ENCODE results near the gene NCOA7. TPM values are rescaled to one million over a fixed set of nuclear protein-coding genes. Genes with fewer than 3 reads are reported as not detected.

The NCOA7 gene
- total and polyA plus RNA-seq, 9 of the 15 experiments (the other 6 are each of a cell fraction or from before 2014, with no cell fraction given), result 5.8 to 14.6 (median 9.3) TPM

GRCh38 chr6:125888989-125889656 lies 98.4 kb downstream of the NCOA7 start (continued):
- TF ChIP-seq, protein P1, sequence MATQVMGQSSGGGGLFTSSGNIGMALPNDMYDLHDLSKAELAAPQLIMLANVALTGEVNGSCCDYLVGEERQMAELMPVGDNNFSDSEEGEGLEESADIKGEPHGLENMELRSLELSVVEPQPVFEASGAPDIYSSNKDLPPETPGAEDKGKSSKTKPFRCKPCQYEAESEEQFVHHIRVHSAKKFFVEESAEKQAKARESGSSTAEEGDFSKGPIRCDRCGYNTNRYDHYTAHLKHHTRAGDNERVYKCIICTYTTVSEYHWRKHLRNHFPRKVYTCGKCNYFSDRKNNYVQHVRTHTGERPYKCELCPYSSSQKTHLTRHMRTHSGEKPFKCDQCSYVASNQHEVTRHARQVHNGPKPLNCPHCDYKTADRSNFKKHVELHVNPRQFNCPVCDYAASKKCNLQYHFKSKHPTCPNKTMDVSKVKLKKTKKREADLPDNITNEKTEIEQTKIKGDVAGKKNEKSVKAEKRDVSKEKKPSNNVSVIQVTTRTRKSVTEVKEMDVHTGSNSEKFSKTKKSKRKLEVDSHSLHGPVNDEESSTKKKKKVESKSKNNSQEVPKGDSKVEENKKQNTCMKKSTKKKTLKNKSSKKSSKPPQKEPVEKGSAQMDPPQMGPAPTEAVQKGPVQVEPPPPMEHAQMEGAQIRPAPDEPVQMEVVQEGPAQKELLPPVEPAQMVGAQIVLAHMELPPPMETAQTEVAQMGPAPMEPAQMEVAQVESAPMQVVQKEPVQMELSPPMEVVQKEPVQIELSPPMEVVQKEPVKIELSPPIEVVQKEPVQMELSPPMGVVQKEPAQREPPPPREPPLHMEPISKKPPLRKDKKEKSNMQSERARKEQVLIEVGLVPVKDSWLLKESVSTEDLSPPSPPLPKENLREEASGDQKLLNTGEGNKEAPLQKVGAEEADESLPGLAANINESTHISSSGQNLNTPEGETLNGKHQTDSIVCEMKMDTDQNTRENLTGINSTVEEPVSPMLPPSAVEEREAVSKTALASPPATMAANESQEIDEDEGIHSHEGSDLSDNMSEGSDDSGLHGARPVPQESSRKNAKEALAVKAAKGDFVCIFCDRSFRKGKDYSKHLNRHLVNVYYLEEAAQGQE (IDR thresholded peaks at IDR 0.05; ENCODE audit: borderline replicate concordance), result peak; percentile 44; the same call in 1 of the 2 replicates
- TF ChIP-seq, protein P1 (CRISPR knock-in tag; IDR thresholded peaks at IDR 0.05; ENCODE audit: low read depth), result no peak
- TF ChIP-seq GATAD2B (IDR thresholded peaks at IDR 0.05; ENCODE audit: borderline replicate concordance), result 0 out of 2 replicates have a peak, but pooled peaks have one; percentile 30
- no peak for TF ChIP-seq TEAD1 (CRISPR knock-in tag; IDR thresholded peaks at IDR 0.05)
- 0 out of 2 replicates have a peak, but pooled peaks have one; percentile 32 for TF ChIP-seq HINFP (tag; conservative IDR thresholded peaks at IDR 0.05; ENCODE audit: low read depth)
- no peak for TF ChIP-seq SMARCB1 (IDR thresholded peaks at IDR 0.05; ENCODE audit: insufficient read length, low read depth)
- TF ChIP-seq WHSC1 (IDR thresholded peaks at IDR 0.05; ENCODE audit: low read length), result no peak
- TF ChIP-seq RBBP5 (IDR thresholded peaks at IDR 0.05; ENCODE audit: borderline replicate concordance, insufficient read depth, low read length, poor library complexity, severe bottlenecking), result no peak
- no peak for TF ChIP-seq CREB3L1 (IDR thresholded peaks at IDR 0.05; ENCODE audit: borderline replicate concordance, low read depth)
- TF ChIP-seq BACH1 (tag; IDR thresholded peaks at IDR 0.05), result peak; percentile 61; the same call in 1 of the 2 replicates
- TF ChIP-seq HOMEZ (CRISPR knock-in tag; IDR thresholded peaks at IDR 0.05), result no peak
- TF ChIP-seq CTBP1 (IDR thresholded peaks at IDR 0.05; ENCODE audit: borderline replicate concordance), result 0 out of 2 replicates have a peak, but pooled peaks have one; percentile 25
- peak; percentile 61 for TF ChIP-seq MAFG (tag; conservative IDR thresholded peaks at IDR 0.05)
- no peak for TF ChIP-seq KDM4B (IDR thresholded peaks at IDR 0.05; ENCODE audit: borderline replicate concordance in 2 of 2, low read depth in 1 of 2)
